C4-2B (cell line): Measurements from ENCODE around the gene ACVRL1.

Experiments
- ZFX ChIP-seq: fragments of 450-650 bp; IDR thresholded peaks from 2 replicates; pipeline ENCODE4 v1.6.1; 2017
- TF ChIP-seq, protein P1 (sequence below): fragments of 450-650 bp; conservative IDR thresholded peaks from 2 replicates; pipeline ENCODE4 v1.5.1; 2017; ENCODE audit warnings: mild to moderate bottlenecking

DNA sequence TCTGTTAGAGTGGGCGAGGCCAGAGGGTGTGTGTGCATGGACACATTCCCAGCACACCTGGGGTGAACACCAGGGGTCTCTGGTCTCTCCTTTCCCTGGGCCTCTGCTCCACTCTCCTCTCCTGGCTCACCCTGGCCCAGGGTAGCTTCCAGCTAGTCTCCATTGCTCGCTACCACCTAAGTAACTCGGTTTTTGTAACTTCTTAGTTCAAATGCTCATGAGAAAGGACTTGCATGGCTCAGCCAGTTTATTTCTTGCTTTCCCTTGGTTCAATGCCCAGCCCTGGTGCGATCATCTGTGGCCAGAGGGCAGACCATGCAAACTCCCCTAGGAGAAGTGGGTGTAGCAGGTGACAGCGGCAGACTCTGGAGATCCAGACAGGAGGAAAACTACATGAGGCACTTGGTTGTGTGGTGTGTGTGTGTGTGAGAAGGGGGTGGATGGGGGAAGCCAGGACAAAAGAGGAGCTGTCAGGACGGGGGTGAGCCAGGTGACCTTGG, 35.2 kb downstream of the ACVRL1 start:
- TF ChIP-seq, protein P1, sequence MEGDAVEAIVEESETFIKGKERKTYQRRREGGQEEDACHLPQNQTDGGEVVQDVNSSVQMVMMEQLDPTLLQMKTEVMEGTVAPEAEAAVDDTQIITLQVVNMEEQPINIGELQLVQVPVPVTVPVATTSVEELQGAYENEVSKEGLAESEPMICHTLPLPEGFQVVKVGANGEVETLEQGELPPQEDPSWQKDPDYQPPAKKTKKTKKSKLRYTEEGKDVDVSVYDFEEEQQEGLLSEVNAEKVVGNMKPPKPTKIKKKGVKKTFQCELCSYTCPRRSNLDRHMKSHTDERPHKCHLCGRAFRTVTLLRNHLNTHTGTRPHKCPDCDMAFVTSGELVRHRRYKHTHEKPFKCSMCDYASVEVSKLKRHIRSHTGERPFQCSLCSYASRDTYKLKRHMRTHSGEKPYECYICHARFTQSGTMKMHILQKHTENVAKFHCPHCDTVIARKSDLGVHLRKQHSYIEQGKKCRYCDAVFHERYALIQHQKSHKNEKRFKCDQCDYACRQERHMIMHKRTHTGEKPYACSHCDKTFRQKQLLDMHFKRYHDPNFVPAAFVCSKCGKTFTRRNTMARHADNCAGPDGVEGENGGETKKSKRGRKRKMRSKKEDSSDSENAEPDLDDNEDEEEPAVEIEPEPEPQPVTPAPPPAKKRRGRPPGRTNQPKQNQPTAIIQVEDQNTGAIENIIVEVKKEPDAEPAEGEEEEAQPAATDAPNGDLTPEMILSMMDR = no peak
- TF ChIP-seq ZFX = no peak
